NCI-H2107 treated with DMSO at 0.1 percent for 48 hours (cell line): Measurements from ENCODE around the gene MBOAT1.
"Not testable (repeated sequence)": the region's sequence is repeated elsewhere in the genome, so short reads cannot be mapped to it uniquely, and the experiment has no call there.

Source experiments
- DNase-seq: peaks from one replicate; lab custom pipeline; 2025; ENCODE audit not compliant: unreplicated experiment; lab: John Stamatoyannopoulos, UW

The MBOAT1 gene

DNA sequence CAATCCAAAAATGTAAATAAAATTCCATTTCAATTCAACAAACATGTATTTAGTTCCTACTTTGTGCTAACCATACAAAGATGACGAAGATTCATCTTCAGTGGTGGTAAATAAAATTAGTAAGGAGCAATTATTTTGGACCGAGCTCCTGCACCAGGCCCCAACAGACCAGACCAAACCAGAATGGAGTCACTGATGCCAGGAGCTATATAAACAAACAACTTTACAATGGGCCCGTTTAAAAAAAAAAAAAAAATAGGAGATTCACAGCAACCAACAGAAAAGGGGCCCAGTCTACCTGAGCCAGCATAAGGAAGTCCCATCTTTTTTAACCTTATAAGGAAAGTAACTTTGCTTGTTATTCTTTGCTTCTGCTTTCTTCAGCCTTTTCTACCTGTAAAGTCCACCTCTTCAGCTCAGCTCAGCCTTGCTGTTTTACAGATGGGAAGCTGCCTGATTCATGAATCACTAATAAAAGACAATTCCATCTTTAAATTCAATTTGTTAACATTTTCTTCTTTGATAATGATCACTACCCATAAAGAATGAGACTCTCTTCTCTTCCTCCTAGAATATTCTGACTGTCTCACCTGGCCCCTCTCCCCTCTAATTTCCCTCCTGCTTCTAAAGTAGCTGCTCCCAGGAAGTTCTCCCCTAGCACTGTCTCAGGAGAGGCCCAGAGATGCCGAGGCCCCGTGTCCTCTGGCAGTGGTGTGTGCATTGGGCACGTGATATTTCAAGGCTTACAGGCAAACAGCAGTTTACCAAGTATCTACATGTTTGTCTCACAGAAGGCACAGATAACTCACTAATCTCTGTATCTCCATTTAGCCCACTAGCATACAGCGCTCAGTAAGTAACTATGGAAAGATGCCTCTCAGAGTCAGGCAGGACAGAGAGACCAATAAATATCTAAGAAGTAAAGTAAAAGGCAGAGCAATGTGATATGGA is 8.4 kb downstream of the MBOAT1 start:
- no peak for DNase-seq

DNA sequence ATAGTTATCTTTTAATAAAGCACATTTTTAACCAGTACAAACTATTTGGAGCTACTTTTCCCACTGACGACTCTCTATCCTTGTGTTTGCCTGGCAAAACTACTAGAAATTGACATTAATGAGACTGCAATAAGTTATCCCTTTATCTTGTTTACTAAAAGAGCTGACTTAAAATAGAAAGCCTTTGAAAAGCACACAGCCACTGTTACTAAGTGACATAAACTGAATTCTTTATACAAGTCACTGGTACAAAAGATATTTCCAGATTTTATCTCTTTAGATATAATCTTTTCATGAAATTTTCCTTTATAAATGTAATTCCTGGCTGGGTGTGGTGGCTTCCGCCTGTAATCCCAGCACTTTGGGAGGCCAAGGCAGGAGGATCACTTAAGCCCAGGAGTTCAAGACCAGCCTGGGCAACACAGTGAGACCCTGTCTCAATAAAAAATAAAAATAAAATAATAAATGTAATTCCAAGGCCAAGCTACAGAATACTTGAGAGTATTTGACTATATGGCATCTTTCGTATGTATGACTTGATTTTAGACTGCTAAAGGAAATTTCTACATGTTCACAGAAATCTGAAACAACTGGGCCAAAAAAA is 9.5 kb downstream of the MBOAT1 start:
- no peak for DNase-seq

DNA sequence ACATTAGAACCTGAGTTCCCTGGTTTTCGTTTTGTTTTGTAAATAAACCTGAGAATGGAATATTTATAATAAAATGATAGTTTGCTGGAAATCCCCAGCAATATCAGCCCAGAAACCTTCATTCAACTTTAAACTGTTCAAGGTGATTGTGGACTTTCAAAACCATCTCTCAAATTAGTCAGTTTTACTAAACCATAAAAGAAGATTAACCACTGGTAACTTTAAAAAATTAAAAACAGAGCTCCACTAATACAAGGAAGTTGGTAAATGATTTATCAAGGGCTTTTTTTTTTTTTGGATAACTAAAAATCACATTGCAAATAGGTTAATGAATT is 10.0 kb downstream of the MBOAT1 start:
- DNase-seq: no peak

DNA sequence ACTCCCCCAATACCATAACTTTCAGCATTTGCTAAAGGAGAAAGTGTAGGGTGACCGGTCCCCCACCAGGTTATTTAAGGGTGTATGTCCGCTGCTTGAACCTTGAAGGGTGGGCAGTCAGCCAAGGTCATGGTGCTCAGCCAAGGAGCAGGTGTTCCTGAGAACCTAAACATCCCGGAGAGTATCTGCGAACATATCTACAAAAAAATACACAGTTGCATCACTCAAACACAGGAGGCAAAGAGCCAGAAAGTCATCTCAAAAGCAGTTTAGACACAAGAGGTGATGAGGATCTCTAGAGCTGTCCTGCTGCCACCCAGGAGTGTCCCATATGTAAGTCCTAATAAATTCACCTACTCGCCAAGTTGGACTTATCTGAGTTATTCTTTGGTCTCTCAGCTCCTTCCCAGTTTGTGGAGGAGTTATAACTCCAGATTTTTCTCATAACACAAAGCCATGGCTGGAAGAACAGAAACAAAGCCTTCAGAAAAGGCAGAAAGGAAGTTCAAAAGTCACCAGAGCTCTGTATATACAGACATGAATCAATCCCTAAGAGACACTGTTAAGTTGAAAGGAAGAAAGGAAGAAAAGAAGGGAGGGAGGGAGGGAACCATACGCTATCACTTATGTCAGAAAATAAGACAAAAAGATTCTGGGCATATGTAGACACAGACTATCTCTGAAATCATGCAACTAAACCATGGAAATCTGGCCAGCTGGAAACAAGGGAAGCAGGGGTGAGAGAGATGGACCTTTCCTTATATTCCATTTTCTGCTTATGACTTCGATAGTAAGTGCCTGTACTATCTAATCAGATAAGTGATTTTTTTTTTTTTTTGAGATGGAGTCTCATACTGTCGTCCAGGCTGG is 11.3 kb downstream of the MBOAT1 start:
- no peak for DNase-seq

DNA sequence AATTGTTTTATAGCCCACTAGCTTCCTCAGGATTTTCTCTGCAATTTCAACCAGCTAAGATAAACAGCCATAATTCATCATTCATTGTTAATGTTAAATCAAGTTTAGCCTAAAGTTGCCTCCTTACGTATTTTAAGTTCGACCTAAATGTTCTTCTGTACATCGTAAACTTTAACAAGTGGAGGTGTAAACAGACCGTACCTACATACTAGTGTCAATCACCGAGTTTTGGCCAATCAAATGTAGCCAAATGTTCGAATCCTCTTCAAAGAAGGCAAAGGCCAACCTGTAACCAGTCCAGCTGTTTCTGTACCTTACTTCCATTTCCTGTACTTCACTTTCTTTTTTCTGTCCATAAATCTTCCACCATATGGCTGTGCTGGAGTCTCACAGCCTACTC is 13.5 kb downstream of the MBOAT1 start:
- no peak for DNase-seq

DNA sequence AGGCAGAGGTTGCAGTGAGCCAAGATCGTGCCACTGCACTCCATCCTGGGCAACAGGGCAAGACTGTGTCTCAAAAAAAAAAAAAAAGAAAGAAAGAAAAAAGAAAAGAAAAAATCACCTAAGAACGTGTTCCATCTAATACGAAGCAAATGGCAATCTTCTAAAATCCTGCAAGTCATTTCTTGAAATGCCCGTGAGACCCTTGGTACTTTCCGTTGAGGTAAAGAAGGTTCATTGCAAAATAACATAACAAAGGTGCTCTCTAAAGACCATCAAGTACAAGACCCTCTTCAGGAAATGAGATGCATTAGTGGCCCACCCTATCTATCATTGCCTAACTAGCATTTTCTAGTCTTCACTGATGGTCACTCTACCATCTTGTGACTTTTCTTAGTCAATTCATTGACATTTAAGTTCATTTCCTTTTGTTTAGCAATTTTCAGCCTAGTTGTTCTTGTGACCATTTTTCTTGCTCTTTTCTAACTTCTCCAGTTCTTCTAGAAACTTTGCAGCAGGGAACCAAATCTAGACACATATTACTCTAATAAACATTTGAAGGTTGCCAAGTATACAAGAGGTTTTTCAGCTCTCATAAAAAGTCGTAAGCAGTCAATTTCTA is 14.0 kb downstream of the MBOAT1 start:
- no peak for DNase-seq

DNA sequence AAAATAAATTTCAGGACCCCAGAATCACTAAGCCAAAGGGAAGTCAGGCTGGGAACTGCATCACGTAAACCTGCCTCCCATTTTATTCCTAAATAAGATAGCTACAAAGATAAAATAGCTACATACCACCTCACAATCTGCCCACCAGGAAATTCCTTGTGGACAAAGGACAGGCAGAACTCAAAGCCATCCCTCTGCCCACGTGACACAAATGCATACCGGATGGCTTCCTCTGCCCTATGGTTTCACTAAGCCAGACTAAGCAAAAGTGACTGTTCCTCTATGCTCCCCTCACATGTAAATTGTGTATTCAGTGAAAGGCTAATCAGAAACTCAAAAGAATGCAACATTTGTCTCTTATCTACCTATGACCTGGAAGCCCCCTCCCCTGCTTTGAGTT is 15.0 kb downstream of the MBOAT1 start:
- no peak for DNase-seq

DNA sequence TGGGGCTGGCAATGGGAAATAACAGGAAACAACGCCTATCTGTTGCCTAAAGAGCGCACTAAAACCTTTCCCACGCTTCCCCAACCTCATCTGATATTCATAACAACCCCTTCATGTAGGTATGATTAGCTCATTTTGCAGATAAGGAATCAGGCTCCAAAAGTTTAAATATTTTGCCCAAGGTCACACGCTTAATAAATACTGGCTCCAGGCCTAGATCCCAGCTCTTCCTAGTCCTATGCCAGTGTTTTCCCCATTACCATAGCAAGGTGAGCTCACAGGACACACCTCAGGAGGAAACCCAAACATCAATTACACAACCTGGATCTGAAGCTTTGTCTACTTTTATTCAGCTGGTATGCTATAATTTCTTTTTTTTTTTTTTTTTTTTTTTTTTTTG is 19.6 kb downstream of the MBOAT1 start:
- DNase-seq: no peak

DNA sequence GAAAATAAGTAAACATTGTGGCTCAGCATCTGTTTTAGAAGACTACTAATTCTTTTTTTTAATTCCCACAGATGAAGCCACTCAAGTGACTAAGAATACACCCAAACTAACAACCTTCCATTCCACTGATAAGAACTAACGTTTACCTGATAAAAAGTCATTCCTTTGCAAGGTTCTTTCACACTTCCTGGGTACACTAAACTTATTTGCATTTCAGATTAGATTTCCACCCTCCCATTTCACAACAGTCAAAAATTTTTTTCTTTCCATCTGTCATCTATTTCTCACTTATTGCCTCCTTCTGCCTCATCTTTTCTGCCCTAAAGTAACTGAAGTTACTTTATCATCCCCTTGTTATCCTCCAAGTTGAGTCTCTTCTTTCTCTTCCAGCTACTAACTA is 20.3 kb downstream of the MBOAT1 start:
- no peak for DNase-seq

DNA sequence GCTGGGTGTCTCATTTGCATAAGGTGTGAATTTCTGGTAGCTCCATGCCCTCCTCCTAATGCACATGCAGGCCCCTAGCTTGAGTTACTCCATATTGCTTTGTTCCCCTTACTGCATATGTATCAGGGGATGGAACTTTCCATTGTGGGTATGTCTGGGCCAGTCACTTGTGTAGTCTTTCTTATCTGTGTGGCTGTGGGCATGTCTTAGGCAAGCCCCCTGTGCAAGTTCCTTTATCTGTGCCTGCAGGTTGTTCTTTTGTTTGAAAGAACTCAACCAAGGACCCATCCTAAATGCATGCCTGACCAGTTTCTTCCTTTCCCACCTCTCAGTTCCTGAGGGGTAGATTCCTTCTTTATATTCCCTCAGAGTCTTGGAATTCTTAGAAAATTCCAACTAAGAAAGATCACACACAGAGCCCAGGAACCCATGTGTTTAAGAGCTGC is 23.6 kb downstream of the MBOAT1 start:
- no peak for DNase-seq

DNA sequence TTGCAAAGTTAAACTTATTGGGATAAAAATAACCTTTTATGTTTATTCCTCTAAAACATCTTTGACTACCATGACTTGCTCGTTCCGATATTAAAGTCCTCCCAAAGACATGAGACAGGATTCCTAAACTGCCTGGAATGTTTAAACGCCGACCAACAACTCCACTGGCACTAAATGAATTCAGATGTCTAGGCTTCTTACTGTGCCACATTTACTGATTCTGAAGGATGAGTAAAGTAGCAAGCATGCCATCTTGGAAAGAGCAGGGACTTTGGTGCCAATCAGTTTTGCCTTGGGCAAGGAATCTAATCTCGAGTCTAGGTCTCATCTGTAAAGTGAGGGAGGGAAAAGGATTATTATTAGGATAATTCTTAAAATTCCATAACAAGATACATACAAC is 25.3 kb downstream of the MBOAT1 start:
- no peak for DNase-seq

DNA sequence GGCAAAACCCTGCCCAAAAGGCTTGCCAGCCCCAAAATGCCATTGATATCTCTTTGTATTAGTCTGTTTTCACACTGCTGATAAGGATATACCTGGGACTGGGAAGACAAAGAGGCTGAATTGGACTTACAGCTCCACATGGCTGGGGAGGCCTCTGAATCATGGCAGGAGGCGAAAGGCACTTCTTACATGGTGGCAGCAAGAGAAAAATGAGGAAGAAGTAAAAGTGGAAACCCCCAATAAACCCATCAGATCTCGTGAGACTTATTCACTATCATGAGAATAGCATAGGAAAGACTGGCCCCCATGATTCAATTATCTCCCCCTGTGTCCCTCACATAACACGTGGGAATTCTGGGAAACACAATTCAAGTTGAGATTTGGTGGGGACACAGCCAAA is 28.6 kb downstream of the MBOAT1 start:
- no peak for DNase-seq

DNA sequence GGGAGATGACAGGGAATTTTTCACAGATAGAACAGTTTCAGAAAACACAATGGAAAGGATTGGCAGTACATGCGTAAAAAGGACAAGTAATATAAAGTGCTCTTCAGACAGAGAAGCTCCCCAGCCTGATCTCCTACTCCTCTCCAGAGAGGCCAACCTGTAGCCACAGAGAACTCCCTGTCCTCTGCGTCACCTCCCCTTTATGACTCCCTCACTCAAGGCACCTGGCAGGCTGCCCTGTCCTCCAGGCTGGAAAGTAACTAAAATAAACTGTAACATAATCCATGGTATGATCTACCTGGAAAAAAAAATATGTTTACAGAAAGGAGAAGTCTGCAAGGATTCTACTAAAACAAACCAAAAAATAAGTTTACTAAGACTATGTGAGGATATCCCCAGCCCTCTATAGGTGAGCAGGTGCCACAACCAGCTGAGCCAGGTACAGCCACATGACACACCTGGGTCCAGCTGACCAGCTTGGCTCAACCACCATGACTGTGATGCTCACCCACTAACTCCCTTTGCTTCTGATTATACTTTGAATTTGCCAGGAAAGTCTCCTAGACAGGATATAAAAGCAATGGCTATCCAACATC is 29.2 kb downstream of the MBOAT1 start:
- DNase-seq: peak; percentile 40

DNA sequence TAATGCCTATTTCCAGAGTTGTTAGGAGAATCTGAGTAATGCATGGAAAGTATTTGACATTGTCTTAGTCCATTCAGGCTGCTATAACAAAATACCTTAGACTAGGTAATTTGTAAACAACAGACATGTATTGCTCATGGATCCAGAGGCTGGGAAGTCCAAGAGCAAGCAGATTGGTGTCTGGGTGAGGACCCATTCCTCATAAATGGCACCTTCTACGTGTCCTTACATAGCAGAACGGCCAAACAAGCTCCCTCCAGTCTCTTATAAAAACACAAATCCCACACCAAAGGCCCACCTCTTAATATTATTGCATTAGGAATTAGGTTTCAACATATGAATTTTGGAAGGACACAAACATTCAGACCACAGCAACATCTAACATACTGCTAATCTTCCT is 30.2 kb downstream of the MBOAT1 start:
- DNase-seq: no peak

DNA sequence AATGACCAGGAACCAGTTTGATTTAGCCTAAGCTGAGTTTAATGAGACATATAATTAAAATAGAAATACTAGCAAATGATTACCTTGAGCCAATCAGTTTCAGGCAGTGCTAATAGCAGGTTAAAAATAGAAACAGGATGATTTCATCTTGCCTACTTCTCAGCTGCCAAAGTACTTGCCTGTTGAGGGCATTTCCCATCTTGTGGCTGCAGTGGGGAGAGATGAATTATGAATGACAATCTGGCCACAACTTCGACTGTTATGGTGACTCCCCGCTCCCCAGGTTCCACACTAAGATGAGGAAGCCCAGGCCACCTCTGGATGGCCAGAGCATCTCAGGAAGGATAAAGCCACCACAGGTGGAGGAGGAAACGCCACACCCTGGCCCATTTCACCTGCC is 31.3 kb downstream of the MBOAT1 start:
- no peak for DNase-seq

DNA sequence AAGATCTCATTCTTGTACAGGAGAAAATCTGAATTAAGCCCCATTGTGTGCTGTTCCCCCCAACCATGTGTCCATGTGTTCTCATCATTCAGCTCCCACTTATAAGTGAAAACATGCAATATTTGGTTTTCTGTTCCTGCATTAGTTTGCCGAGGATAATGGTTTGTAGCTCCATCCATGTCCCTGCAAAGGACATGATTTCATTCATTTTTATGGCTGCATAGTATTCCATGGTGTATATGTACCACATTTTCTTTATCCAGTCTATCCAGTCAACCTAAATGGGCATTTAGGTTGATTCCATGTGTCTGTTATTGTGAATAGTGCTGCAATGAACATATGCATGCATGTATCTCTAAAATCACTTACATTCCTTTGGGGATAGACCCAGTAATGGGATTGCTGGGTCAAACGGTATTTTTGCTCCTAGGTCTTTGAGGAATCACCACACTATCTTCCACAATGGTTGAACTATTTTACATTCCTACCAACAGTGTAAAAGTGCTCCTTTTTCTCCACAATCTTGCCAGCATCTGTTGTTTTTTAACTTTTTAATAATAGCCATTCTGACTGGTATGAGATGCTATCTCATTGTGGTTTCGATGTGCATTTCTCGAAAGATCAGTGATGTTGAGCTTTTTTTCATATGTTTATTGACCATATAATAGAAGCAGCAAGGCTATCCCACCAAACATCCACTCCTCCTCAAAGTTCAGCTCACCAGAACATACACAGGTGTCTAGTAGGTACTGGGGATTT is 32.8 kb downstream of the MBOAT1 start:
- not testable (repeated sequence) for DNase-seq

DNA sequence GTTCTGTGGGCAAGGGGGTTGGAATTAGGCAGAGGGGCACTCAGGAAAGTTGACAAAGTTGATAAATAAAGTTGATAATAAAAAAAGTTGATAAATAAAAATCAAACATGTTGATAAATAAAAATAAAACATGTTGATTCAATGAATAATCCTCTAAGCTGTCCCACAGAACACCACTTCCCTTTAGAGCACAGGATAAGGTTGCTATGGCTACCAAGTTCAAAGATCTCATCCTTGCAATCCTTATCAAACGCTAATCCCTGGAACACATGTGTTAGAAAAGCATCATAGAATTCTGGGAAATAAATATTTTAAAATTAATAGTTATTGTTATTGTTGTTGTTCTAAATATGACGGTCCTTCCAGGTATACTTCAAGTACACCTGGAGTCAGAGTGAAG is 33.9 kb downstream of the MBOAT1 start:
- no peak for DNase-seq

DNA sequence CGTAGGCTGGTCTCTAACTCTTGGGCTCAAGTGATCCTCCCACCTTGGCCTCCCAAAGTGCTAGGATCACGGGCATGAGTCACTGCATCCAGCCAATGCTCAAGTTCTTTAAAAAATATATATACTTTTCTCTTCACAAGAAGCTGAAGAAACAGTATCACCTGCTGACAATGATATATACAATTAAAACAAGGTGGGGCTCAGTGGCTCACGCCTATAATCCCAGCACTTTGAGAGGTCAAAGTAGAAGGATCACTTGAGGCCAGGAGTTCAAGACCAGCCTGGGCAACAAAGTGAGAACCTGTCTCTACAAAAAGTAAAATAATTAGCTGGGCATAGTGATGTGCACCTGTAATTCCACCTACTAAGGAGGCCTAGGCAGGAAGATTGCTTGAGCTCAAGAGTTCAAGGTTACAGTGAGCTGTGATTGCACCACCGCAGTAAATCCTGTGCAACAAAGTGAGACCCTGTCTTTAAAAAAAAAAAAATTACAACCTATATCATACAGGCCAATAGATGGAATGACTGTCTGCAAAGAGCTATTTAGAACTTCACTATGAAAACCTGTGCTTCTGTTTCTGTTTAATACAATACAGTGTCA is 36.4 kb downstream of the MBOAT1 start:
- DNase-seq: no peak

DNA sequence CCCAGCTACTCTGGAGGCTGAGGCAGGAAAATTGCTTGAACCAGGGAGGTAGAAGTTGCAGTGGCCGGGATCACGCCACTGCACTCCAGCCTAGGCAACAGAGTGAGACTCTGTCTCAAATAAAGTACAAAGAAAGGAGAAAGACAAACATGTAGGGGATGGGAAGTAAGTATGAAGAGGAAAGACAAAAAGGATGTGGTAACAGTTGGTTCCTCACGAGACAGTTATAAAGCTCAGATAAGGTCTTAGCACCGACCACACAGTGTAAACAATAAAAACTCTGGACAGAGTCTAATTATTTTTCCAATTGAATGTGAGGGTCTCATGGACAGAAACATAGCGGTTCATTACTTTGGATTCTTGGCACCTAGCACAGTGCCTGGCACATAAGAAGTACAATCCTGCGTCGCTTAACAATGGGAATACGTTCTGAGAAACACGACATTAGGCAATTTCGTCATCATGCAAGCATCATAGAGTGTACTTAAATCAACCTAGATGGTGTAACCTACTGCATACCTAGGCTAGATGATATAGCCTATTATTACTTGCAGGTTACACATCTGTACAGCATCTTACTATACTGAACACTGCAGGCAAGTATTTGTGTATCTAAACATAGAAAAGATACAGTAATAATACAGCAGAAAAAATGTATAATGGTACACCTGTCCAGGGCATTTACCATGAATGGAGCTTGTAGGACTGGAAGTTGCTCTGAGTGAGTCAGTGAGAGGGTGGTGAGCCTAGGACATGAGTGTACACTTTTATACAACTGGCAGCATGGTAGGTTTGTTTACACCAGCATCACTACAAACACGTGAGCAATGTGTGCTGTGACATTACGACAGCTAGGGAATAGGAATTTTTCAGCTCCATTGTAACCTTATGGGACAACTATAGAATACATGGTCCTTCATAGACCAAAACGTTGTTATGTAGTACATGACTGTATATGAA is 38.2 kb downstream of the MBOAT1 start:
- DNase-seq: no peak
